Hematopoietic multipotent progenitor cell (in vitro differentiated cells): ENCODE data around the gene CLEC2A. TPM values are rescaled to one million over a fixed set of nuclear protein-coding genes. Genes with fewer than 3 reads are reported as not detected.

ENCODE experiments used
- DNase-seq, 3 donors: peaks; one replicate each; pipeline ENCODE4 v3.0.0-alpha.2; 2011 to 2015; ENCODE audit warnings: low read depth in 2 of 3, low spot score in 2 of 3
- total RNA-seq: library from RNA; depleted of rRNA; stranded (reverse); fragments of >200 nt; gene quantifications from one replicate; pipeline ENCODE4 v1.2.3, GENCODE V29; 2012

CLEC2A gene
- total RNA-seq, 1 donor: not detected

GRCh38 chr12:9936591-9936990, 4.4 kb upstream of the CLEC2A start:
- no peak for DNase-seq

GRCh38 chr12:9935026-9935425, 2.9 kb upstream of the CLEC2A start:
- no peak for DNase-seq

- DNase-seq: peak in 1 of 3 donors; percentile 53
Observed at GRCh38 chr12:9933958-9934357, 1.8 kb upstream of the CLEC2A start.

- no peak for DNase-seq
Observed at GRCh38 chr12:9931245-9931644, 925 bp downstream of the CLEC2A start.

- DNase-seq: no peak
Observed at GRCh38 chr12:9928607-9929006, 3.6 kb downstream of the CLEC2A start.

GRCh38 chr12:9926876-9927275, 5.3 kb downstream of the CLEC2A start:
- no peak for DNase-seq

GRCh38 chr12:9925705-9926393, 6.3 kb downstream of the CLEC2A start:
- peak; percentile 31 to 62 (median 39) for DNase-seq

- no peak for DNase-seq
Observed at GRCh38 chr12:9922429-9922828, 9.7 kb downstream of the CLEC2A start.

- DNase-seq: no peak
Observed at GRCh38 chr12:9920451-9920850, 11.7 kb downstream of the CLEC2A start.

- no peak for DNase-seq
Observed at GRCh38 chr12:9919443-9919842, 12.7 kb downstream of the CLEC2A start.

- no peak for DNase-seq
Observed at GRCh38 chr12:9911708-9912107, 20.5 kb downstream of the CLEC2A start.

- peak in 1 of 3 donors; percentile 22 for DNase-seq
Observed at GRCh38 chr12:9910716-9911421, 21.3 kb downstream of the CLEC2A start.

GRCh38 chr12:9909724-9910123, 22.4 kb downstream of the CLEC2A start:
- no peak for DNase-seq

- no peak for DNase-seq
Observed at GRCh38 chr12:9908350-9908749, 23.8 kb downstream of the CLEC2A start.

GRCh38 chr12:9907769-9908168, 24.4 kb downstream of the CLEC2A start:
- no peak for DNase-seq

- peak in 2 of 3 donors; percentile 35 to 66 for DNase-seq
Observed at GRCh38 chr12:9906873-9907272, 25.3 kb downstream of the CLEC2A start.

- no peak for DNase-seq
Observed at GRCh38 chr12:9902539-9903228, 29.5 kb downstream of the CLEC2A start.

- DNase-seq: no peak
Observed at GRCh38 chr12:9900930-9901329, 31.2 kb downstream of the CLEC2A start.

- no peak for DNase-seq
Observed at GRCh38 chr12:9899209-9899608, 33.0 kb downstream of the CLEC2A start.

- no peak for DNase-seq
Observed at GRCh38 chr12:9897535-9897934, 34.6 kb downstream of the CLEC2A start.

- no peak for DNase-seq
Observed at GRCh38 chr12:9895215-9895971, 36.8 kb downstream of the CLEC2A start.
